Activated CD8-positive, alpha-beta memory T cell treated with anti-CD3 and anti-CD28 coated beads for 36 hours (primary cell): ENCODE results near the gene MAST2. TPM values are rescaled to one million over a fixed set of nuclear protein-coding genes. Genes with fewer than 3 reads are reported as not detected.
"Not testable (repeated sequence)": the region's sequence is repeated elsewhere in the genome, so short reads cannot be mapped to it uniquely, and the experiment has no call there.

ENCODE experiments used
- CTCF ChIA-PET: fragments of 350-600 bp; sonication (Branson Sonifier 250); formaldehyde crosslinking; loops from one replicate; lab custom pipeline; 2021; ENCODE audit warnings: antibody characterized with exemption; lab: Charles Lee
- POLR2A ChIA-PET: fragments of 350-600 bp; sonication (Branson Sonifier 250); formaldehyde crosslinking; loops from one replicate; lab custom pipeline; 2021; ENCODE audit warnings: antibody characterized with exemption; lab: Charles Lee
- total RNA-seq, 2 experiments: library from RNA; stranded (reverse); gene quantifications; one replicate each; pipeline ENCODE4 v1.2.3, GENCODE V29; 2021

The MAST2 gene
- total RNA-seq, 2 experiments from 2014 or later: 31.3 to 31.6 TPM

DNA sequence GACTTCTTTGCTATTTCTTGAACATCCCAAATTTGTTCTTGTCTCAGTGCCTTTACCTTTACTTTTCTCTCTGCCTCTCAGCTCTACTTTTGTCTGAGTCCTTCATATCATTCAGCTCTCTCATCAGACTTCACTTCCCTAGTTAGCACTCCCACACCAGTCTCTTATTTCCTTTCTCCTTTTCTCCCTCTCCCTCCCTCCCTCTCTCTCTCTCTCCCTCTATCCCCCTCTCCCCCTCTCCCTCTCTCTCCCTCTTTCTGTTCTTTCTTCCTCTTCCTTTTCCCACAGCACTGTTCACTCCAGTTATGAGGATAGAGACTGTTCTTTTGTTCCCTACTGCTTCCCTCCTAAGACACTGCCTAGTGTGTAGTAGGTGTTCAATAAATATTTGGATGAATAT, 154.9 kb downstream of the MAST2 start:
- CTCF ChIA-PET: no interaction called here
- POLR2A ChIA-PET: no interaction called here

DNA sequence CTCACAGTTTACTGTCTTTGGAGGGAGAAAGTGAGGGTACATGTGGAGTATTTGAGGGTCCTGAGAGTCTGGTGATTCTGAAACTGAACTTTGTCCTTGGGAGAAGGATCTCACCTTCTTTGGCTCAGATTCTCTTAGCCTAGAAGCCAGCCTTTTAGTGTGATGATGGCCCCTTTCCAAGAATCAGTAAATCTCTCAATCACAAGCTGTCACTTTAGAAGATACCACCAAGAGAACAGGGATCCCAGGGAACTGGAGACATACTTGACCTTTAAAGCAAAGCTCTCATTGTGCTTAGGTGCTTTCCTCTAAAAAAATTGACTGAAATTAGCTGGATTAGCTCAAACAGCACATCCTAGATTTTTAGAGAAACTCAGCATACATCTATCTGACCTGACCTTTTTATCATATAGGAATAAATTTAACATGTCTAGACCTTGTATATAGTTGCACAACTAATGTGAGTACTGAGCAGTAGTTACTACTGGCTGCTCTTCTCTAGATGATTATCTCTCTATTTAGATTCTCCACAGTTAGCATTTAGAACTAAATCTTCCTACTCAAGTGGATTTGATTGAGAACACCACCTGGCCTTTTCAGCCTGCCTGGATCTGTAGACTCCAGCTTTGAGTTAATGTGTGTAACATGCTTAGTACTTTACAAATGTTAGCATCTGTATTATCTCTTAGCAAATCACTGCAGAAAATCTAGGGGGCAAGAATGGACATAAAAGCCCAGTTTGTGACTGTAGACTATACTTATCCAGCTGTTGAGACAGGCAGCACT, 157.7 kb downstream of the MAST2 start:
- POLR2A ChIA-PET: no interaction called here

DNA sequence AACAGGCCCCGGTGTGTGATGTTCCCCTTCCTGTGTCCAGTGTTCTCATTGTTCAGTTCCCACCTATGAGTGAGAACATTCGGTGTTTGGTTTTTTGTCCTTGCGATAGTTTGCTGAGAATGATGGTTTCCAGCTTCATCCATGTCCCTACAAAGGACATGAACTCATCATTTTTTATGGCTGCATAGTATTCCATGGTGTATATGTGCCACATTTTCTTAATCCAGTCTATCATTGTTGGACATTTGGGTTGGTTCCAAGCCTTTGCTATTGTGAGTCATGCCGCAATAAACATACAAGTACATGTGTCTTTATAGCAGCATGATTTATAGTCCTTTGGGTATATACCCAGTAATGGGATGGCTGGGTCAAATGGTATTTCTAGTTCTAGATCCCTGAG, 158.5 kb downstream of the MAST2 start:
- POLR2A ChIA-PET: not testable (repeated sequence)

More for the DNA sequence above, 157.7 kb downstream of the MAST2 start:
- CTCF ChIA-PET: no interaction called here

DNA sequence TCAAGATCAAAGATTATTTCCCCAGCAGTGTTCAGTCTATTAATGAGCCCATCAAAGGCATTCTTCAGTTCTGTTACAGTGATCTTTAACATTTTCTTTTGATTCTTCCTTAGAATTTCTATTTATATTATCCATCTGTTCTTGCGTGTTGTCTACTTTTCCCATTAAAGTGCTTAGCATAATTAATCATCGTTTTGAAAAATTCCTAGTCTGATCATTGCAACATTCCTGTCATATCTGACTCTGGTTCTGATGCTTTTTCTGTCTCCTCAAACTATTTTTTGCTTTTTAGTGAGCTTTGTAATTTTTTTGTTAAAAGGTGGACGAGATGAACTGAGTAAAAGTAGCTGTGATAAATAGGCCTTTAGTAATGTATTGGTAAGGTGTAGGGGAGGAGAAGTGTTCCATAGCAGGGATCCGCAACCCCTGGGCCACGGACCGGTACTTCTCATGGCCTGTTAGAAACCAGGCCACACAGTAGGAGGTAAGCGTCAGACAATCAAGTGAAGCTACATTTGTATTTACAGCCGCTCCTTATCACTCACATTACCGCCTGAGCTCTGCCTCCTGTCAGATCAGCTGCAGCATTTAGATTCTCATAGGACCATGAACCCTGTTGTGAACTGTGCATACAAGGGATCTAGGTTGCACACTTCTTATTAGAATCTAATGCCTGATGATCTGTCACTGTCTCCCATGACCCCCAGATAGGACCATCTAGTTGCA, 165.7 kb downstream of the MAST2 start:
- POLR2A ChIA-PET: no interaction called here

More for the DNA sequence above, 158.5 kb downstream of the MAST2 start:
- CTCF ChIA-PET: not testable (repeated sequence)

DNA sequence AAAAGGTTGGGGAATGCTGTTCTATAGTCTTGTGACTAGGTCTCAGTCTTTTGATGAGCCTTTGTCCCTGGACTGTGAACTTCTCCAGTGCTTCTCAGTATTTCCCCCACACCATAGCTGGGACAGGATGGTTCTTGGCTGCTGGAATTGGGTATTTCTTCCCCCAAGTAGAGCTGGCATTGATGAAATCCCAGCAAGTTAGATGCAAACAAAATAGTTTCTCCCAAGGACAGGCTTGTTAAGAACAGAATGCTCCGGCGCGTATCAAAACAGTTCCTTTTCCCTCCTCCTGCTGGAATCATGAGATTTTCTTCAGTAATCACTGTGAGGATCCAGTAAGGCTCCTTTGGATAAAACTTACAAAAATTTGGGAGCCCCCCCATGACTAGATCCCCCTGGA, 166.5 kb downstream of the MAST2 start:
- ChIA-PET CTCF (no interaction called here), POLR2A (no interaction called here)

More for the DNA sequence above, 165.7 kb downstream of the MAST2 start:
- CTCF ChIA-PET: no interaction called here

DNA sequence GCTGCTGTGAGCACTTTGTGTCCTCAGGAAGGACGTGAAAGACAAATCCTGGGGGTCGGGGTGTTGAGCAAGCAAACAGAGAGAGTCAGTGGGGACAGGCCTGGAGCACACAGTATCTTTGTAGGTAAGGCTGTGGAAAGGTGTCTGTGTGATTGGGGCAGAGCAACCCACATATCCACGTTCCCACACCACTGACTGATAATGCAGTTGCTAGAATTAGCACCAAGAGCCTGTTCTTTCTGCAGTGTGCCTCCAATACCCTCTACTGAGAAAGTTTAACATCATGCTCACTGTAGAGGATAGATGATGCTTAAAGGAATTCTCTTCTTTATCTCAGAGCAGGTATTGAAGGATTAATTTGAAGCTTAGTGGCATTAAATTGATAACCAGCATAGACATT, 167.9 kb downstream of the MAST2 start:
- ChIA-PET CTCF (no interaction called here), POLR2A (no interaction called here)

DNA sequence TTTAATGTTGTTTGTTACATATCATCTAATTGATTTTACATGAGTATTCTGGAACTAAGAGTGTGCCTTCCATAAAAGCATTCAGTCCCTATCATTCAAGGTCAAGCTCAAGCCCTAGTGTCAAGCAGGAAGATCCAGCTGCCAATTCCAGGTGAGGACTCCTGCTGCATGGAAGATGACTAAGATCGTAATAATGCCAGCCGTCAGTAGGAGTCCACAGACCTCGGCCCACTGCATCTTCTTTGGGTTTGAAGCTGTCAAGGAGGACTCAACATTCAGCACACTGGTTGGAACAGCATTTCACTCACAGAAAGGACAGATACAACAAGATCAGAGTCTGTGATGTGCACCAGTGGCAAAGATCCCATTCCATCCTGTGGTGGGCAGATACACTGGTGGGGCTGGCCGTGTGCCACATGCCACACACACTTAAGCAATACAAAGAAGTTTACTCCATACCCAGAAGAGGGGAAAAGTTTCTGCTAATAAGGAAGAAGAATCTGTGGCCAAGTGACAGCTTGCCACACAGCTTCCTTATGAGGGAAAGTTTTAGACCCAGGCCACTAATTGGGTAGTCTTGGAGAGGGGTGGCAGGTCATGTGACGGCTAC, 168.6 kb downstream of the MAST2 start:
- CTCF ChIA-PET: interaction anchor here (0.7 kb wide), 1 partner anchor 286 kb away, joined by 3 read pairs; no protein-coding TSS in a partner anchor
- POLR2A ChIA-PET: no interaction called here

DNA sequence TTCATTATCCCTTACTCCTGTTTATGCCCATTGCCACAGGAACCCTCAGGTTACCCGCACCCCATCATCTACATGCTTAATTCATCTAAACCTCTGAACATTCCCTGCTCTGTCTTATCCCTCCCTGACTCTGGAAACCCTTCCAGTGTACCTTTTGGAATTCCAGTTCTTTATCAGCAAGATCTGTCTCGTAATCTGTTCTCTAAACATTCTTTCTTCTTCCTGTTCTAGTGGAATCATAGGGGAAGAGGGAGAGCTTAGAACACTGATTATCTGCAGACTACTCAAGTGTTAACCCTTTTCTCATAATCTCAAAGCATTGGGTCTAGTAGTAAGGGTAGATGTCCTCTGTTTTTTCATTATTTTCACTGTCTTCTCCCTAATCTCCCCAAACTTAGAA, 169.2 kb downstream of the MAST2 start:
- CTCF ChIA-PET: no interaction called here

DNA sequence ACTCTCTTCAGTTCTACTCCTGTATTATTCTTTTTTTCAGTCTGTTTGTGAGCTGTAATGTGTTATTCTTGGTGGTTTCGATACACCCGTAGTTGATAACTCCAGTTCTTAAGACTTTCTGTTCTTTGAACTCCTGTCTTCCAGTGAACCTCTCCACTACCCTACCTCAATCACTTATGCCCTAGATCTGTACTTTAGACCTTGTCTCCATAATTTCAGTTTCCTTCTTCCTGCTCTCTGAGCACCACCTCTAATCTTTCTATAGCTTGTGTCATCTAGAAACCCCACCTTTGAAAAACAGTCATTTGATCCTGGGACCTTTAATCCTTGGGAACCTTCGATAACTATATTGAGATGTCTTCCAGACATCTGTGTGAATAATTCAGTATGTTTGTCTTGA, 169.7 kb downstream of the MAST2 start:
- ChIA-PET CTCF (no interaction called here), POLR2A (no interaction called here)

More for the DNA sequence above, 169.2 kb downstream of the MAST2 start:
- POLR2A ChIA-PET: no interaction called here

DNA sequence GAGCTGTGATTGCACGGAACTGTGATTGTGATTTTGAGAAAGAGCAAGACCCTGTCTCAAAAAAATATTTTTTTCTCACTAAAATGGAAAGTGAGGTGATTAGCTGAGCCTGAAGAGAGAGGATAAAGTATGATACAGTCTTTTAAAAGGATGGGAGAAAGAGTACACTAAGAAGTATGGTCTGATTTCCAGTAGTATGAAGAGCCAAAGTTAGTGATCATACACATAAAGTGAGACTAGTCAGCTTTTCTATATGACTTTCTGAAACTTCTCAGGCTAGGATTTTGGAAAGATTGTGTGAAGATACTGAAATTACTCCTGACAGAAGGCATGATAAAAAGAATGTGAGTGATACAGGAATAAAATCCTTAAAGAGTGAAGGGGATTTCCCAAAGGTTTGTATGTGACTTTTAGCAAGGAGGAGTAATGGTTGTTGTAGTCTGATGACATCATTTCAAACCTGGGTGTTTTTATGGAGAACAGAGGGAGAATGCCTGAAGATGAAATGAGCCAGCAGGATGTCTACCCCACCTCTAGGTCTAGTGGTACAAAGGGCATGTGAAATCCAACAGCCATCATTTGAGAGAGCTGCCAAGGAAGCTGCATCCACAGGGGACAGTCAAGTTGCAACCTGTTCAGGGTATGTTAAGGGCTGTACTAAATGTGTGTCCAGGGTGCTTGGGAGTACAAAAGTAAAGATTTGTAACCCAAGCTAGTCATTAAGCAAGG, 171.3 kb downstream of the MAST2 start:
- ChIA-PET POLR2A (no interaction called here), CTCF (no interaction called here)

DNA sequence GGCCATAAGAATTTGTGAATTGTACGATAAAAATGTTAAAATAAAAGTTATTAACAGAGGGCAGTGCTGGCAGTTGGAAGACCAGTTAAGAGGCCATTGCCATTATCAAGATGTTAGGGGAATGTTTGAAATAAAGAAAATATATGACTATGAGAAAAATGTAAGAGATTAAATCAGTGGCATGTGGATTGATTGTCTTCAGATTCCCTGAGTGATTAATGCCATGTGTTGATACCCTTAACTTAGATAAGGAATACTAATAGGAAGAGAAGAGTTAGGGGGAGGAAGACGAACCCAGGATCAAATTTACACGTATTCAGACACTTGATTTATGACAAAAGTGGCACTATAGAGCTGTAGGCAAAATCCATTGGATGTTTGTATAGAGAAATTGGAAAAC, 173.2 kb downstream of the MAST2 start:
- POLR2A ChIA-PET: no interaction called here
- CTCF ChIA-PET: no interaction called here

DNA sequence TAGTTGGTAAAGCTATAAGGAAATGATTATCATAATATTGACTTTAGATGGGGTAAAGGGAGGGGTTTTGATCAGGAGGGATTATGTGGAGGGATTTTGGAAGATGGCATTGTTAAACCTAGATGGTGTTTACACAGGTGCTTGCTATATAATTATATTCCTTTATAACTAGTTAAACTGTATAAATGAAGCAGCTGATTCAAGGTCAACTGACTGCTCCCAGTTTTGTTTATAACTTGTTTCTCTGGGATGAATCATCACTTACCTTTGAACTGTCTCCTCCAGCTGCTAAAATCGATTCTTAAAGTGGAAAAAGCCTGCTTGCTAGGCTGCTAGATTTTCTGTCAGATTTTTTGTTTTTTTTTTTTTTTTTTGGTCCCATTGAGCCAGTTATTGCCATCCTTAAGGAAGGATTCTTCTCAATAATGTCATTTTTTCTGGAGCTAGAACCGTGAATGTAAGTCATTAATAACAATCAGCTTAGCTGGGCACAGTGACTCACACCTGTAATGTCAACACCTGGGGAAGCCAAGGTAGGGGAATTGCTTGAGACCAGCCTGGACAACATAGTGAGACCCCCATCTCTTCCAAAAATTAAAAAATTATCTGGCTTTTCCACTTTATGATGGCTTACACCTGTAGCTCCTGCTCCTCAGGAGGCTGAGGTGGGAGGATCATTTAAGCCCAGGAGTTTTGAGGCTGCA, 175.8 kb downstream of the MAST2 start:
- ChIA-PET POLR2A (no interaction called here), CTCF (no interaction called here)

DNA sequence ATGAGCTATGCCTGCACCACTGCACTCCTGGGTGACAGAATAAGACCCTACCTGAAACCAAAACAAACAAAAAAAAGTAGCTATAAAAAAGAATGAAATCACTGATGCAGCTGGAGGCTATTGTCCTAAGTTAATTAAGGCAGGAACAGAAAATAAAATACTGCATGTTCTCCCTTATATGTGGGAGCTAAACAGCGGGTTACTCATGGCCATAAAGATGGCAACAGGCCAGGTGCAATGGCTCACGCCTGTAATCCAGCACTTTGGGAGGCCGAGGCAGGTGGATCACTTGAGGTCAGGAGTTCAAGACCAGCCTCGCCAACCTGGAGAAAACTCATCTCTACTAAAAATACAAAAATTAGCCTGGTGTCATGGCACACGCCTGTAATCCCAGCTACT, 176.4 kb downstream of the MAST2 start:
- CTCF ChIA-PET: no interaction called here

DNA sequence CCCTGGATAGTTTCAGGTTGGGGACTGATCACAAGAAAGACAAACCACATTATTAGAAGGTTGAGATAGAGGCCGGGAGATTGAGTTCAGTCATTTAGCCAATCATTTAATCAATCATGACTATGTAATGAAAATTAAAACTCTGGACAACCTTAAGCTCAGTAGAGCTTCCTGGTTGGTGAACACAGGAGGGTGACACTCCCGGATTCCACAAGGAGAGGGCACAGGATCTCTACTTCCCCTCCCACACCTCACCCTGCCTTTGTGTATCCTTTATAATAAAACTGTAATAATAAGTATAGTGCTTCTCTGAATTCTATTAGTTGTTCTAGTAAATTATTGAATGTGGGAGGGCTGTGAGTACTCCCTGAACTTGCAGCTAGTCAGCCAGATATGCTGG, 178.9 kb downstream of the MAST2 start:
- ChIA-PET CTCF (no interaction called here), POLR2A (no interaction called here)

More for the DNA sequence above, 176.4 kb downstream of the MAST2 start:
- POLR2A ChIA-PET: no interaction called here

DNA sequence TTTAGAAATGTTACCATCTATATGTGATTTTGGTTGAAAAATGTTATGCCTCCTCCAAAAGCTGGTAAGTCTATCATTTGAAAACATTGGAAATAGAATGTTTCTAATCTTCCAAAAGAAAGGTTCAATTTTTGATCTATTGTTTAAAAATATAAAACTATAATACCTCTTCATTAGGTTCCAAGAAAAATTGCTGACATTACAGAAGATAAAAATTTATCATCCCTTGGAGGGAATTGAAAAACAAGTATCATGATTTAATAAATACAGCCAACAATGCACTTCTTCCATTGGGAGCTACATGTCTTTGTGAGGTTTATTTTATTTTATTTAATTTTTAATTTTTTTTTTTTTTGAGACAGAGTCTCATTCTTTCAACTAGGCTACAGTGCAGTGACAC, 180.6 kb downstream of the MAST2 start:
- ChIA-PET POLR2A (no interaction called here), CTCF (no interaction called here)

DNA sequence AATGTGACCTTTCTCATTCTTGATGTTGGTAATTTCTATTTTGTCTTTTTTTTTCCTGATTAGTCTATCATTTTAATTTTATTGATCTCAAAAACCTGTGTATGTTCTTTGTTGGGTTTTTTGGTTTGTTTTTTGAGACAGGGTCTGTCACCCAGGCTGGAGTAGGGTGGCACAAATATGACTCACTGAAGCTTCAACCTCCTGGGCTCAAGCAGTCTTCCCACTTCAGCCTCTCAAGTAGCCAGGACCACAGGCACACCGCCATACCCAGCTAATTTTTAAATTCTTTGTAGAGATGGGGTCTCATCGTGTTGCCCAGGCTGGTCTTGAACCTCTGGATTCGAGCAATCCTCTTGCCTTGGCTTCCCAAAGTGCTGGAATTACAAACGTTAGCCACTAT, 183.8 kb downstream of the MAST2 start:
- ChIA-PET CTCF (no interaction called here), POLR2A (no interaction called here)

DNA sequence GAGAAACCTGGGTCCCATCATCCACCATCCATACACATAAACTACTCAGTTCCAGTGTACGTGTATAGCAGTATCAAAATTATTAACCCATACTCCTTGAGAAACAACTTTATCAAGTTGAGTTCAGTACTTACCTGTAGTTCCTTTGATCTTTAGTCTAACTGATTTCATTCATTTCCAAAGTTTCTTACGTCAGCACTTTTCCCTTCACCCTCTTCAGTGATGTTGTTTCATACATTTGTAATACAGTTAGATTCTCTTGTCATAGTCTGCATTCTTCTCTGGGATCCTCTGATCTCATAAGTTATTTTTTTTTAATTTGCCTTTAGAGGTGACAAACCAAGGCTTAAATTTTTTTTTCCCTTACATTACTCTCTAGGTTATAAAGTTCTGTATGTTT, 185.8 kb downstream of the MAST2 start:
- ChIA-PET POLR2A (interaction anchor here (0.6 kb wide), 1 partner anchor 110 kb away, joined by 6 read pairs; no protein-coding TSS in a partner anchor), CTCF (no interaction called here)

DNA sequence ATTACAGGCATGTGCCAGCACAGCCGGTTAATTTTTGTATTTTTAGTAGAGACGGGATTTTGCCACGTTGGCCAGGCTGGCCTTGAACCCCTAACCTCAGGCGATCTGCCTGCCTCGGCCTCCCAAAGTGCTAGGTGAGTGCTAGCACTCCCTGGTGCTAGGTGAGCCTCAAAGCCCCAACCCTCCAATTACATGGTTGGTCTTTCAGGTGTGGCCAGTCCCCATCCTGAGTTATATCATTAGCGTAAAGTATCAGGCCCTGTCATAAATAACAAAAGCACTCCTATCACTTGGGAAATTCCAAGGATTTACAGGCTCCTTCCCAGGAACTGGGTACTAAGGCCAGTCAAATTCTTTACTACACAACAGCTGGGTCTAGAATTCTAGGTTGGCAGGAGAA, 191.0 kb downstream of the MAST2 start:
- CTCF ChIA-PET: no interaction called here
- POLR2A ChIA-PET: no interaction called here

DNA sequence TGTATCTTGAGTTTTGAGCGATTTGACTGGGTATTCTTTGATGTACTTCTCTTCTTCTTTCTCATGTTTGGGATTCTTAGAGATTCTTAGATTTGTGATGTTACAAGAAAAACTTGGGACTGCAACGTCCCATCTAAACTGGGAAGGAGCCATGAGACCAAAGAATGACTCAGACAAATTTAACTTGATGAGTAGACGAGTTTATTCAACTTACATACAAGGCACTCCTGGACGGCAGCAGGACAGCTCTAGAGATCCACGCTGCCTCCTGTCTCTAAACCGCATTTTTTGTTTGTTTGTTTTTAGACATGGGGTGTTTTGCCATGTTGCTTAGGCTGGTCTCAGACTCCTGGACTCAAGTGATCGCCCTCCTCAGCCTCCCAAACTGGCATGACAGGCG, 191.9 kb downstream of the MAST2 start:
- CTCF ChIA-PET: no interaction called here
- POLR2A ChIA-PET: no interaction called here
